Measurements from ENCODE around the gene FGB.

- TF ChIP-seq ZUFSP (CRISPR knock-in tag; IDR thresholded peaks at IDR 0.05; ENCODE audit: borderline replicate concordance): no peak
- TF ChIP-seq FOXA3 (CRISPR knock-in tag; IDR thresholded peaks at IDR 0.05): no peak
- no peak for TF ChIP-seq ZSCAN5A (CRISPR knock-in tag; IDR thresholded peaks at IDR 0.05; ENCODE audit: borderline replicate concordance)
- no peak for TF ChIP-seq HDAC2 (CRISPR knock-in tag; IDR thresholded peaks at IDR 0.05)
- no peak for TF ChIP-seq MYPOP (CRISPR knock-in tag; IDR thresholded peaks at IDR 0.05)
- no peak for TF ChIP-seq RAD21 (CRISPR knock-in tag; IDR thresholded peaks at IDR 0.05)
- TF ChIP-seq ZKSCAN5 (CRISPR knock-in tag; IDR thresholded peaks at IDR 0.05): no peak
- no peak for TF ChIP-seq THRA (CRISPR knock-in tag; IDR thresholded peaks at IDR 0.05; ENCODE audit: borderline replicate concordance)
- no peak for TF ChIP-seq MYNN (CRISPR knock-in tag; IDR thresholded peaks at IDR 0.05; ENCODE audit: low read depth)
- no peak for TF ChIP-seq AKNA (CRISPR knock-in tag; IDR thresholded peaks at IDR 0.05; ENCODE audit: borderline replicate concordance)
- no peak for TF ChIP-seq MEF2D (CRISPR knock-in tag; IDR thresholded peaks at IDR 0.05)
- TF ChIP-seq EED (CRISPR knock-in tag; IDR thresholded peaks at IDR 0.05): no peak
Observed at GRCh38 chr4:154521607-154522006, 41.2 kb upstream of the FGB start.
